Hematopoietic multipotent progenitor cell (in vitro differentiated cells): ENCODE results near the gene CCDC63. TPM values are rescaled to one million over a fixed set of nuclear protein-coding genes. Genes with fewer than 3 reads are reported as not detected.
A peak's percentile ranks its signal among the peaks of the same experiment; 100 is the strongest.

ENCODE experiments used
- DNase-seq, 3 donors: peaks; one replicate each; pipeline ENCODE4 v3.0.0-alpha.2; 2011 to 2015; ENCODE audit warnings: low read depth in 2 of 3, low spot score in 2 of 3
- total RNA-seq: library from RNA; depleted of rRNA; stranded (reverse); fragments of >200 nt; gene quantifications from one replicate; pipeline ENCODE4 v1.2.3, GENCODE V29; 2012

The CCDC63 gene
- total RNA-seq = not detected

GRCh38 chr12:110846615-110847566 is at the start of gene CCDC63:
CCDC63 (plus strand) TSS chr12:110846987; CDS start chr12:110852955, 5,968 bp downstream.
- DNase-seq = peak in 2 of 3 donors; percentile 56 to 60

- DNase-seq = no peak
These were observed 48.3 kb upstream of the CCDC63 start for GRCh38 chr12:110798461-110798860.

GRCh38 chr12:110802489-110802888 is 44.3 kb upstream of the CCDC63 start:
- DNase-seq = no peak

GRCh38 chr12:110804406-110804805 is 42.4 kb upstream of the CCDC63 start:
- DNase-seq = no peak

GRCh38 chr12:110807640-110808039 is 39.1 kb upstream of the CCDC63 start:
- no peak for DNase-seq

- no peak for DNase-seq
These were observed 37.6 kb upstream of the CCDC63 start for GRCh38 chr12:110809149-110809548.

- no peak for DNase-seq
These were observed 34.8 kb upstream of the CCDC63 start for GRCh38 chr12:110811972-110812371.

GRCh38 chr12:110813285-110813684 is 33.5 kb upstream of the CCDC63 start:
- DNase-seq = no peak

GRCh38 chr12:110813756-110814155 is 33.0 kb upstream of the CCDC63 start:
- no peak for DNase-seq

- DNase-seq = no peak
These were observed 30.5 kb upstream of the CCDC63 start for GRCh38 chr12:110816248-110816647.

GRCh38 chr12:110816779-110817178 is 30.0 kb upstream of the CCDC63 start:
- no peak for DNase-seq

GRCh38 chr12:110818511-110818910 is 28.3 kb upstream of the CCDC63 start:
- DNase-seq = no peak

- no peak for DNase-seq
These were observed 27.6 kb upstream of the CCDC63 start for GRCh38 chr12:110819150-110819549.

- no peak for DNase-seq
These were observed 27.1 kb upstream of the CCDC63 start for GRCh38 chr12:110819646-110820045.

GRCh38 chr12:110821917-110822316 is 24.9 kb upstream of the CCDC63 start:
- DNase-seq = no peak

GRCh38 chr12:110822821-110823415 is 23.9 kb upstream of the CCDC63 start:
- DNase-seq = no peak

- no peak for DNase-seq
These were observed 22.4 kb upstream of the CCDC63 start for GRCh38 chr12:110824342-110824741.

GRCh38 chr12:110825530-110825929 is 21.3 kb upstream of the CCDC63 start:
- DNase-seq = no peak

- DNase-seq = peak; percentile 53 to 92 (median 82)
These were observed 20.1 kb upstream of the CCDC63 start for GRCh38 chr12:110826592-110827200.

GRCh38 chr12:110829308-110829707 is 17.5 kb upstream of the CCDC63 start:
- DNase-seq = no peak

- no peak for DNase-seq
These were observed 10.5 kb upstream of the CCDC63 start for GRCh38 chr12:110836291-110836690.
